Islet precursor cell (in vitro differentiated cells): ENCODE data around the gene TENM4.
A peak's percentile ranks its signal among the peaks of the same experiment; 100 is the strongest.

Source experiments
- DNase-seq: peaks from one replicate; pipeline ENCODE4 v3.0.0-alpha.2; 2018

The TENM4 gene

GRCh38 chr11:79383874-79384273 lies 57.0 kb downstream of the TENM4 start:
- no peak for DNase-seq

- DNase-seq: no peak
Measured at GRCh38 chr11:79382301-79383050, 58.4 kb downstream of the TENM4 start.

- DNase-seq: no peak
Measured at GRCh38 chr11:79381036-79381435, 59.8 kb downstream of the TENM4 start.

GRCh38 chr11:79377406-79377805 lies 63.4 kb downstream of the TENM4 start:
- DNase-seq: no peak

- peak; percentile 82 for DNase-seq
Measured at GRCh38 chr11:79375818-79376550, 64.8 kb downstream of the TENM4 start.

GRCh38 chr11:79374727-79375126 lies 66.1 kb downstream of the TENM4 start:
- no peak for DNase-seq

GRCh38 chr11:79371724-79372123 lies 69.1 kb downstream of the TENM4 start:
- DNase-seq: no peak

- DNase-seq: peak; percentile 80
Measured at GRCh38 chr11:79371152-79371551, 69.7 kb downstream of the TENM4 start.

GRCh38 chr11:79369055-79369454 lies 71.8 kb downstream of the TENM4 start:
- no peak for DNase-seq

GRCh38 chr11:79367844-79368243 lies 73.0 kb downstream of the TENM4 start:
- DNase-seq: no peak

GRCh38 chr11:79366218-79366617 lies 74.6 kb downstream of the TENM4 start:
- no peak for DNase-seq

- DNase-seq: no peak
Measured at GRCh38 chr11:79363861-79364378, 76.9 kb downstream of the TENM4 start.

- DNase-seq: no peak
Measured at GRCh38 chr11:79363256-79363655, 77.6 kb downstream of the TENM4 start.

- no peak for DNase-seq
Measured at GRCh38 chr11:79362821-79363220, 78.0 kb downstream of the TENM4 start.

GRCh38 chr11:79362206-79362757 lies 78.5 kb downstream of the TENM4 start:
- no peak for DNase-seq

- no peak for DNase-seq
Measured at GRCh38 chr11:79358258-79358657, 82.6 kb downstream of the TENM4 start.

GRCh38 chr11:79353706-79354105 lies 87.1 kb downstream of the TENM4 start:
- DNase-seq: no peak

- peak; percentile 78 for DNase-seq
Measured at GRCh38 chr11:79352349-79352703, 88.5 kb downstream of the TENM4 start.

- no peak for DNase-seq
Measured at GRCh38 chr11:79348976-79349682, 91.7 kb downstream of the TENM4 start.

GRCh38 chr11:79346021-79346420 lies 94.8 kb downstream of the TENM4 start:
- no peak for DNase-seq

- no peak for DNase-seq
Measured at GRCh38 chr11:79344753-79345294, 96.0 kb downstream of the TENM4 start.

- no peak for DNase-seq
Measured at GRCh38 chr11:79342686-79343085, 98.1 kb downstream of the TENM4 start.

GRCh38 chr11:79342236-79342635 lies 98.6 kb downstream of the TENM4 start:
- no peak for DNase-seq
